ENCODE results near the gene RYR2. TPM values are rescaled to one million over a fixed set of nuclear protein-coding genes. Genes with fewer than 3 reads are reported as not detected.

Gene RYR2
- total and polyA plus RNA-seq, 7 donors, result under 0.01 to 22.4 (median 6.1) TPM

DNA sequence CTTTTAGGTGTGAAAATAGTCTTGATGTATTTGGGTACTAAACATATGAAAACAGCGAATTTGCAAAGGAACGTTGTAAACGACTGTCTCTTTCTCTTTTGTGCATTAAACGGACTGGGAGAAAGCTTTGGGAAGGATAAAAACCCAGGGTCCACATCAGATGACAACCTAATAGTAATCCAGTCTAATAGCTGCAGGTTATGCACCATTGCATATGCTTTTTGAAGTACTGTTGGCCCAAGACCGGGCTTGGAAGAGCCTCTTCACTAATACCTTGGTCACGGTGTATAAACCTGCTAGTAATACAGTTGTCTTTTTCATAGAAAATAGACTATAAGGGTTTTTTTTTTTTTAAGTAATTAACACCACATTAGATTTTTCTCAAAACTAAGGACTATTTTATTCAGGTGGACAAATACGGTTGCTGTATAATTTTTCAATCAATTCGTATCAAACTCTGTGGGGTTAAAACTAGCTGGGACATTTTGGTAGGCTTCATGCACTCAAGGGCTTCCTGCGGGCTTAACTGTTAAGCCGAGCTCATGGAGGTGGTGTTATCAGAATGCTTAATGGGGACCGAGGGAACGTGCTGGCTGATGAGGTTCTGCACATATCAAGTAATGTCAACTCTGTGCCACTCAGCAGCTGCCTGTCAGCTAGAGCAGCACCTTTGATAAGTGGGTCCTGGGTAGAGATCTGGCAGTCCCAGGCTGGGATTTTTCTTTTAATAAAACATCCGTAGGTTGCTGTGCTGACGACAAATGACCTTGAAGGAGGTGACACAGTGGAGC lies 2.1 kb downstream of the RYR2 start:
- peaks cover 0 to 4% (median 0%) of the 10 kb centered on the region in 3 donors for H3K27me3 ChIP-seq
- no peak for DNase-seq
- H3K27ac ChIP-seq, result peak overlapping the region in 2 of 4 donors; percentile 84 to 87
- intact Hi-C loops (cut with DNase I), result loop anchor here (10.0 kb wide), 1 partner anchor 341 kb away; no protein-coding TSS in a partner anchor
- TF ChIP-seq EP300 (IDR thresholded peaks at IDR 0.05) (no peak), POLR2AphosphoS5 (IDR thresholded peaks at IDR 0.05) (no peak)
- no peaks in the 10 kb centered on the region for H3K9me3 ChIP-seq
- peak overlapping the region in 3 of 4 donors; percentile 54 to 74 (median 71) for H3K4me3 ChIP-seq
- no peaks in the 10 kb centered on the region for H3K36me3 ChIP-seq
- 14 to 16% methylated on average over 14 of the region's 14 CpGs for WGBS, 2 donors
- peaks cover 0 to 42% (median 14%) of the 10 kb centered on the region in 4 donors for H3K4me1 ChIP-seq

DNA sequence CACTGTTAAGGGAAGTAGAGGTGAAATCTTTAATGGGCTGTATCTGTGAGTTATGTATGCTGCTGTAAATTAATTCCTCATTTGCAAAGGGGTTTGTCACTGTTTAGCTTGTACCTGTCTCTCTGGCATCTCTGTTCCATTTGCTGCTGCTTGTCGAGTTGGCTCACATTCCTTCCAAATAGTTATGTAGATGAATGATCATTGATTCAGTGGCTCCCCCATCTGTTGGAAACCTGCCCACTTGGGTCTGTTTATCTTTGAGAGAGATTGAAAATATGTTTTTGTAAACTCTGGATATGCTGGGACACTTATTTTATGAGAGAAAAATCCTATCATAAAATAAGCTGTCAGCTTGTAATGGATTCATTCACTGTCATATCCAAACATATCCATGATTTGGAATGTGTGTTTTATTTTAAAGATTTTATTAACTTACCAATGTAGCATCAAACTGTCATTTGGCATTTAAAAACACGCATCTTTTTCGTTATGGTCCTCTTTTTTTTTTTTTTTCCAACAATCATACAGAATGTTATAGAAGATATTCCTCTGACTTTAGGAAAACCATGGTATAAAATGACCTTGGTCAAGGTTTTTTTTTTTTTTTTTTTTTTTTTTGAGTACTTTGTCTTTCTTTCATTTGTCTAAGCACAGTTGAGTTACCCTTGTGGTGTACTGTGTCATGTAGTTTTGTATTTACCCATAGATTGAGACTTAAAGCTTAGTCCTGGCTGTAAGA lies 3.5 kb downstream of the RYR2 start:
- Histone ChIP-seq H3K27me3 (peaks cover 0 to 4% (median 0%) of the 10 kb centered on the region in 3 donors), H3K36me3 (no peaks in the 10 kb centered on the region), H3K4me1 (peaks cover 0 to 40% (median 14%) of the 10 kb centered on the region in 4 donors), H3K4me3 (no peak overlapping the region), H3K27ac (no peak overlapping the region), H3K9me3 (no peaks in the 10 kb centered on the region)
- TF ChIP-seq, protein P1, sequence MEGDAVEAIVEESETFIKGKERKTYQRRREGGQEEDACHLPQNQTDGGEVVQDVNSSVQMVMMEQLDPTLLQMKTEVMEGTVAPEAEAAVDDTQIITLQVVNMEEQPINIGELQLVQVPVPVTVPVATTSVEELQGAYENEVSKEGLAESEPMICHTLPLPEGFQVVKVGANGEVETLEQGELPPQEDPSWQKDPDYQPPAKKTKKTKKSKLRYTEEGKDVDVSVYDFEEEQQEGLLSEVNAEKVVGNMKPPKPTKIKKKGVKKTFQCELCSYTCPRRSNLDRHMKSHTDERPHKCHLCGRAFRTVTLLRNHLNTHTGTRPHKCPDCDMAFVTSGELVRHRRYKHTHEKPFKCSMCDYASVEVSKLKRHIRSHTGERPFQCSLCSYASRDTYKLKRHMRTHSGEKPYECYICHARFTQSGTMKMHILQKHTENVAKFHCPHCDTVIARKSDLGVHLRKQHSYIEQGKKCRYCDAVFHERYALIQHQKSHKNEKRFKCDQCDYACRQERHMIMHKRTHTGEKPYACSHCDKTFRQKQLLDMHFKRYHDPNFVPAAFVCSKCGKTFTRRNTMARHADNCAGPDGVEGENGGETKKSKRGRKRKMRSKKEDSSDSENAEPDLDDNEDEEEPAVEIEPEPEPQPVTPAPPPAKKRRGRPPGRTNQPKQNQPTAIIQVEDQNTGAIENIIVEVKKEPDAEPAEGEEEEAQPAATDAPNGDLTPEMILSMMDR (IDR thresholded peaks at IDR 0.05), result no peak
- TF ChIP-seq EP300 (IDR thresholded peaks at IDR 0.05) (no peak), POLR2A (IDR thresholded peaks at IDR 0.05) (no peak)
- DNase-seq, result no peak
- WGBS, 2 donors, result 25 to 32% methylated on average over 3 of the region's 3 CpGs
- intact Hi-C loops (cut with DNase I), result loop anchor here (10.0 kb wide), 1 partner anchor 339 kb away; no protein-coding TSS in a partner anchor

DNA sequence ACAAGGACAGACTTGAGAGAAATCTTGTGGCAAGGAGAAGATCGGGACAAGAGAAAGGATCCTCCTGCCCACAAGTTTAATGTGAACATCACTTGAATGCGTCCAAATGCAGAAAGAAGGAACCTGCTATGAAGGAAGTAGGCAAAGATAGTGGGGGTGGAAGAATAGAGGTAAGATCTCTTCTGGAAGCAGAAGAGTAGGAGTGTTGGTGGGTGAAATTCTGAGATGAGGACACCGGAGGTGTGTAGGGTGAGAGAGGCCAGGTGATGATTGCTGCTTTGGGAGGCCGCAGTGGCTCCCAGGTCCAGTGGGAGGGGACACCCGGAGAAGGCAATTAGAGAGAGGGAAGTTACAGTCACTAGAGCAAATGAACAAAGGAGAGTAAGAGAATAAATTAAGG lies 6.8 kb downstream of the RYR2 start:
- TF ChIP-seq, protein P1 (IDR thresholded peaks at IDR 0.05), result no peak
- no peak for TF ChIP-seq EP300 (IDR thresholded peaks at IDR 0.05)
- no peak for TF ChIP-seq POLR2A (IDR thresholded peaks at IDR 0.05)
- Histone ChIP-seq H3K27me3 (no peaks in the 10 kb centered on the region), H3K36me3 (no peaks in the 10 kb centered on the region), H3K4me3 (no peak overlapping the region), H3K27ac (no peak overlapping the region), H3K9me3 (no peaks in the 10 kb centered on the region), H3K4me1 (peaks cover 0 to 13% (median 4%) of the 10 kb centered on the region in 4 donors)
- intact Hi-C loops (cut with DNase I), result loop anchor here (10.0 kb wide), 1 partner anchor 336 kb away; no protein-coding TSS in a partner anchor
- 83 to 88% methylated on average over 5 of the region's 5 CpGs for WGBS, 2 donors
- no peak for DNase-seq

DNA sequence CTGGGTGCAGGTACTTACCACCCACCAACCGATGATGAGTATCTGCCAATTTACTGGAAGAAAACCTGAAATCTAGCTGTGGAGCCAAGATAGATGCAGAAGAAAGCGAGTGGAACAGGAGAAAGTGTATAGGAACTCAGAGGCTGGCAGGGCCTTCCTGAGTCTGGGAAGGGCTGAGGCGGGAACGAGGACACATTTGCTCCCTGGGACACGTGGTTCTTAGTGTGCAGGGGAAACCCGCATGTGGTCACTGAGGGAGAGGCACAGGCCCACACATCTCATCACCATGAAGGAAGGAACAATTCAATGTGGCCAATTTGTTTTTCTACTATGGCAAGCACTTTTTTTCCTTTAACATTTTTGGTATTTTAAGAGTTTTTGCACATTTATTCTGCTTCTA lies 8.2 kb downstream of the RYR2 start:
- Histone ChIP-seq H3K27me3 (no peaks in the 10 kb centered on the region), H3K4me1 (peaks cover 0 to 4% (median 0%) of the 10 kb centered on the region in 4 donors)
- intact Hi-C loops (cut with DNase I), result no loop called here

More for the DNA sequence above, 8.2 kb downstream of the RYR2 start:
- WGBS, 2 donors, result 77 to 88% methylated on average over 6 of the region's 6 CpGs
- no peak for DNase-seq
- Histone ChIP-seq H3K4me3 (no peak overlapping the region), H3K36me3 (no peaks in the 10 kb centered on the region), H3K9me3 (no peaks in the 10 kb centered on the region), H3K27ac (no peak overlapping the region)
- TF ChIP-seq, protein P1 (IDR thresholded peaks at IDR 0.05), result no peak
- no peak for TF ChIP-seq POLR2A (IDR thresholded peaks at IDR 0.05)
- TF ChIP-seq POLR2AphosphoS5 (IDR thresholded peaks at IDR 0.05), result no peak
- TF ChIP-seq EP300 (IDR thresholded peaks at IDR 0.05), result no peak
